Stimulated activated CD8-positive, alpha-beta memory T cell treated with anti-CD3 and anti-CD28 coated beads, Interleukin-7, amount 100 ng/mL, for 1 hour (primary cell): Measurements from ENCODE around the gene APBB2.

Experiments
- DNase-seq, 2 donors: peaks; one replicate each; pipeline ENCODE4 v3.0.0-alpha.2; 2020; ENCODE audit warnings: low read depth in 2 of 2

Gene APBB2

GRCh38 chr4:40978548-40978947 lies 235.8 kb downstream of the APBB2 start:
- no peak for DNase-seq

GRCh38 chr4:40976343-40976742 lies 238.0 kb downstream of the APBB2 start:
- DNase-seq = no peak

- DNase-seq = no peak
These were observed 241.6 kb downstream of the APBB2 start for GRCh38 chr4:40972722-40973121.

- DNase-seq = no peak
These were observed 243.0 kb downstream of the APBB2 start for GRCh38 chr4:40971338-40971737.

- DNase-seq = no peak
These were observed 244.8 kb downstream of the APBB2 start for GRCh38 chr4:40969501-40969900.

- no peak for DNase-seq
These were observed 246.8 kb downstream of the APBB2 start for GRCh38 chr4:40967550-40967949.

- DNase-seq = no peak
These were observed 248.3 kb downstream of the APBB2 start for GRCh38 chr4:40966091-40966490.

GRCh38 chr4:40963897-40964478 lies 250.4 kb downstream of the APBB2 start:
- DNase-seq = no peak

GRCh38 chr4:40962551-40963180 lies 251.7 kb downstream of the APBB2 start:
- no peak for DNase-seq

- no peak for DNase-seq
These were observed 253.4 kb downstream of the APBB2 start for GRCh38 chr4:40960941-40961340.

- no peak for DNase-seq
These were observed 257.1 kb downstream of the APBB2 start for GRCh38 chr4:40957281-40957680.

- DNase-seq = no peak
These were observed 257.6 kb downstream of the APBB2 start for GRCh38 chr4:40956721-40957255.

- DNase-seq = no peak
These were observed 260.2 kb downstream of the APBB2 start for GRCh38 chr4:40954088-40954668.

GRCh38 chr4:40953283-40954087 lies 260.9 kb downstream of the APBB2 start:
- no peak for DNase-seq

- DNase-seq = no peak
These were observed 261.7 kb downstream of the APBB2 start for GRCh38 chr4:40952672-40953071.

- no peak for DNase-seq
These were observed 262.1 kb downstream of the APBB2 start for GRCh38 chr4:40952217-40952616.

- DNase-seq = no peak
These were observed 263.3 kb downstream of the APBB2 start for GRCh38 chr4:40951026-40951425.

GRCh38 chr4:40949358-40950100 lies 264.8 kb downstream of the APBB2 start:
- DNase-seq = no peak

GRCh38 chr4:40948014-40948413 lies 266.3 kb downstream of the APBB2 start:
- DNase-seq = no peak

- no peak for DNase-seq
These were observed 267.7 kb downstream of the APBB2 start for GRCh38 chr4:40946652-40947051.

- DNase-seq = no peak
These were observed 273.6 kb downstream of the APBB2 start for GRCh38 chr4:40940756-40941155.

GRCh38 chr4:40940317-40940741 lies 274.0 kb downstream of the APBB2 start:
- no peak for DNase-seq
